Measurements from ENCODE around the gene ATP5F1B.
"Not testable (repeated sequence)": the region's sequence is repeated elsewhere in the genome, so short reads cannot be mapped to it uniquely, and the experiment has no call there.

The ATP5F1B gene

GRCh38 chr12:56648023-56648422, 2.2 kb upstream of the ATP5F1B start:
- DNase-seq (ENCODE audit: low read depth in 2 of 2), result not testable (repeated sequence)

- no peak for DNase-seq (ENCODE audit: low read depth in 2 of 2)
Measured at GRCh38 chr12:56645201-56645716, 525 bp downstream of the ATP5F1B start.

- DNase-seq (ENCODE audit: low read depth in 2 of 2), result no peak
Measured at GRCh38 chr12:56644654-56645053, 1.1 kb downstream of the ATP5F1B start.

- DNase-seq (ENCODE audit: low read depth in 2 of 2), result no peak
Measured at GRCh38 chr12:56641219-56641618, 4.6 kb downstream of the ATP5F1B start.

- DNase-seq (ENCODE audit: low read depth in 2 of 2), result no peak
Measured at GRCh38 chr12:56637621-56638020, 8.2 kb downstream of the ATP5F1B start.

GRCh38 chr12:56636675-56637540, 8.9 kb downstream of the ATP5F1B start:
- peak; percentile 81 to 90 for DNase-seq (ENCODE audit: low read depth in 2 of 2)

GRCh38 chr12:56635806-56636674, 9.7 kb downstream of the ATP5F1B start:
- peak; percentile 53 to 71 for DNase-seq (ENCODE audit: low read depth in 2 of 2)

GRCh38 chr12:56634837-56635791, 10.7 kb downstream of the ATP5F1B start:
- DNase-seq (ENCODE audit: low read depth in 2 of 2), result no peak

- no peak for DNase-seq (ENCODE audit: low read depth in 2 of 2)
Measured at GRCh38 chr12:56634242-56634836, 11.4 kb downstream of the ATP5F1B start.

- DNase-seq (ENCODE audit: low read depth in 2 of 2), result no peak
Measured at GRCh38 chr12:56633468-56634241, 12.1 kb downstream of the ATP5F1B start.

- DNase-seq (ENCODE audit: low read depth in 2 of 2), result no peak
Measured at GRCh38 chr12:56632701-56633467, 12.9 kb downstream of the ATP5F1B start.

- no peak for DNase-seq (ENCODE audit: low read depth in 2 of 2)
Measured at GRCh38 chr12:56631790-56632700, 13.7 kb downstream of the ATP5F1B start.

GRCh38 chr12:56630180-56630632, 15.6 kb downstream of the ATP5F1B start, which contains the start of gene BAZ2A:
BAZ2A (minus strand) TSS chr12:56630326; CDS start chr12:56617530, 12,796 bp downstream.
- peak; percentile 68 to 75 for DNase-seq (ENCODE audit: low read depth in 2 of 2)

GRCh38 chr12:56629459-56630179, 16.2 kb downstream of the ATP5F1B start:
- DNase-seq (ENCODE audit: low read depth in 2 of 2), result no peak

- no peak for DNase-seq (ENCODE audit: low read depth in 2 of 2)
Measured at GRCh38 chr12:56628671-56629458, 16.9 kb downstream of the ATP5F1B start.

GRCh38 chr12:56626701-56627100, 19.1 kb downstream of the ATP5F1B start:
- no peak for DNase-seq (ENCODE audit: low read depth in 2 of 2)

All from stimulated activated CD8-positive, alpha-beta memory T cell treated with anti-CD3 and anti-CD28 coated beads, Interleukin-2, amount 100 ng/mL, for 1 hour (primary cell).